NCI-H1694 (cell line): ENCODE measurements around the gene CCDC7.
"Not testable (repeated sequence)": the region's sequence is repeated elsewhere in the genome, so short reads cannot be mapped to it uniquely, and the experiment has no call there.

ENCODE experiments used
- DNase-seq: peaks from one replicate; lab custom pipeline; 2025; lab: John Stamatoyannopoulos, UW

The CCDC7 gene

GRCh38 chr10:32888161-32888927, 442.4 kb downstream of the CCDC7 start:
- no peak for DNase-seq

- no peak for DNase-seq
These were observed 443.8 kb downstream of the CCDC7 start for GRCh38 chr10:32889631-32890212.

- no peak for DNase-seq
These were observed 444.5 kb downstream of the CCDC7 start for GRCh38 chr10:32890444-32890843.

GRCh38 chr10:32891261-32891660, 445.3 kb downstream of the CCDC7 start:
- no peak for DNase-seq

- no peak for DNase-seq
These were observed 447.5 kb downstream of the CCDC7 start for GRCh38 chr10:32893434-32893833.

- no peak for DNase-seq
These were observed 448.1 kb downstream of the CCDC7 start for GRCh38 chr10:32893916-32894664.

- not testable (repeated sequence) for DNase-seq
These were observed 449.4 kb downstream of the CCDC7 start for GRCh38 chr10:32895200-32895968.

- DNase-seq: no peak
These were observed 455.9 kb downstream of the CCDC7 start for GRCh38 chr10:32901815-32902214.

- no peak for DNase-seq
These were observed 459.5 kb downstream of the CCDC7 start for GRCh38 chr10:32905466-32905865.

GRCh38 chr10:32906595-32906994, 460.7 kb downstream of the CCDC7 start:
- no peak for DNase-seq

GRCh38 chr10:32909456-32909855, 463.5 kb downstream of the CCDC7 start:
- no peak for DNase-seq

GRCh38 chr10:32909970-32910369, 464.0 kb downstream of the CCDC7 start:
- not testable (repeated sequence) for DNase-seq

- DNase-seq: no peak
These were observed 465.5 kb downstream of the CCDC7 start for GRCh38 chr10:32911285-32912016.

- not testable (repeated sequence) for DNase-seq
These were observed 471.9 kb downstream of the CCDC7 start for GRCh38 chr10:32917817-32918216.

GRCh38 chr10:32922170-32922569, 476.2 kb downstream of the CCDC7 start:
- DNase-seq: no peak

GRCh38 chr10:32923134-32923533, 477.2 kb downstream of the CCDC7 start:
- no peak for DNase-seq

GRCh38 chr10:32923849-32924248, 477.9 kb downstream of the CCDC7 start:
- DNase-seq: no peak
